Endodermal cell (in vitro differentiated cells): ENCODE data around the gene RBFA. TPM values are rescaled to one million over a fixed set of nuclear protein-coding genes. Genes with fewer than 3 reads are reported as not detected.
"Not testable (repeated sequence)": the region's sequence is repeated elsewhere in the genome, so short reads cannot be mapped to it uniquely, and the experiment has no call there.

ENCODE experiments used
- DNase-seq: peaks from one replicate; pipeline ENCODE4 v3.0.0-alpha.2; 2017
- H3K27ac ChIP-seq: 2 replicates; pipeline ENCODE4 v1.5.1; 2013; ENCODE audit warnings: mild to moderate bottlenecking, low read depth, low read length, moderate library complexity
- H3K27me3 ChIP-seq: 2 replicates; pipeline ENCODE4 v1.6.1; 2013; ENCODE audit warnings: mild to moderate bottlenecking, low read length, moderate library complexity; ENCODE audit not compliant: insufficient read depth, control insufficient read depth, poor library complexity, severe bottlenecking
- H3K36me3 ChIP-seq: 2 replicates; pipeline ENCODE4 v1.7.0; 2013; ENCODE audit warnings: mild to moderate bottlenecking, low read length, moderate library complexity; ENCODE audit not compliant: control insufficient read depth, insufficient read depth
- H3K4me1 ChIP-seq: one replicate; pipeline ENCODE4 v1.7.0; 2013; ENCODE audit warnings: low read length; ENCODE audit not compliant: control insufficient read depth, insufficient read depth
- H3K4me3 ChIP-seq: 2 replicates; pipeline ENCODE4 v1.5.1; 2013; ENCODE audit warnings: mild to moderate bottlenecking, low read length, moderate library complexity
- H3K9ac ChIP-seq: 2 replicates; pipeline ENCODE4 v1.6.1; 2013; ENCODE audit warnings: mild to moderate bottlenecking, low read length, moderate library complexity; ENCODE audit not compliant: poor library complexity, severe bottlenecking; ENCODE audit errors: extremely low read depth
- H3K9me3 ChIP-seq: 2 replicates; pipeline ENCODE4 v1.6.1; 2013; ENCODE audit warnings: mild to moderate bottlenecking, low read length, moderate library complexity; ENCODE audit not compliant: control insufficient read depth
- H3K27ac Mint-ChIP-seq: 2 replicates; pipeline ENCODE4 v1.8.0; 2020; ENCODE audit warnings: mixed read lengths
- H3K27me3 Mint-ChIP-seq: 2 replicates; pipeline ENCODE4 v1.8.0; 2021; ENCODE audit warnings: mild to moderate bottlenecking, mixed read lengths; ENCODE audit not compliant: insufficient read depth
- H3K36me3 Mint-ChIP-seq: 2 replicates; pipeline ENCODE4 v1.8.0; 2020; ENCODE audit warnings: low read depth, mixed read lengths
- H3K4me1 Mint-ChIP-seq: 2 replicates; pipeline ENCODE4 v1.8.0; 2020; ENCODE audit warnings: mixed read lengths
- H3K4me3 Mint-ChIP-seq: 2 replicates; pipeline ENCODE4 v1.8.0; 2020; ENCODE audit warnings: mild to moderate bottlenecking, moderate library complexity, mixed read lengths
- H3K9me3 Mint-ChIP-seq: 2 replicates; pipeline ENCODE4 v1.8.0; 2020; ENCODE audit warnings: mild to moderate bottlenecking, mixed read lengths
- WGBS, 2 experiments: methylation state at CpG; one replicate each; pipeline versions ENCODE4 v1.1.5 to v1.1.7; 2013; ENCODE audit warnings: missing lambda C conversion rate in 2 of 2, mixed read lengths in 1 of 2; ENCODE audit not compliant: insufficient coverage in 1 of 2, insufficient read length in 1 of 2; 5-methylcytosine and 5-hydroxymethylcytosine counted together
- total RNA-seq, 2 donors: library from RNA; stranded (reverse); fragmentation: NEBNext Ultra II Directional in 1 of 2; extraction: Animal tissue kit (Norgen Biotek cat#: 25700) in 1 of 2; gene quantifications; 2 replicates in 1 of 2; 3 replicates in 1 of 2; pipeline ENCODE4 v1.2.1, GENCODE V29; 2021
- TF ChIP-seq, protein P1 (sequence below): fragments of 200-600 bp; sonication (generic); conservative IDR thresholded peaks from 2 replicates; pipeline ENCODE4 v1.5.0; 2021; ENCODE audit warnings: antibody characterized with exemption, mild to moderate bottlenecking

Gene RBFA
- total RNA-seq, 2 donors from 2014 or later: 16.6 to 27.6 TPM

DNA sequence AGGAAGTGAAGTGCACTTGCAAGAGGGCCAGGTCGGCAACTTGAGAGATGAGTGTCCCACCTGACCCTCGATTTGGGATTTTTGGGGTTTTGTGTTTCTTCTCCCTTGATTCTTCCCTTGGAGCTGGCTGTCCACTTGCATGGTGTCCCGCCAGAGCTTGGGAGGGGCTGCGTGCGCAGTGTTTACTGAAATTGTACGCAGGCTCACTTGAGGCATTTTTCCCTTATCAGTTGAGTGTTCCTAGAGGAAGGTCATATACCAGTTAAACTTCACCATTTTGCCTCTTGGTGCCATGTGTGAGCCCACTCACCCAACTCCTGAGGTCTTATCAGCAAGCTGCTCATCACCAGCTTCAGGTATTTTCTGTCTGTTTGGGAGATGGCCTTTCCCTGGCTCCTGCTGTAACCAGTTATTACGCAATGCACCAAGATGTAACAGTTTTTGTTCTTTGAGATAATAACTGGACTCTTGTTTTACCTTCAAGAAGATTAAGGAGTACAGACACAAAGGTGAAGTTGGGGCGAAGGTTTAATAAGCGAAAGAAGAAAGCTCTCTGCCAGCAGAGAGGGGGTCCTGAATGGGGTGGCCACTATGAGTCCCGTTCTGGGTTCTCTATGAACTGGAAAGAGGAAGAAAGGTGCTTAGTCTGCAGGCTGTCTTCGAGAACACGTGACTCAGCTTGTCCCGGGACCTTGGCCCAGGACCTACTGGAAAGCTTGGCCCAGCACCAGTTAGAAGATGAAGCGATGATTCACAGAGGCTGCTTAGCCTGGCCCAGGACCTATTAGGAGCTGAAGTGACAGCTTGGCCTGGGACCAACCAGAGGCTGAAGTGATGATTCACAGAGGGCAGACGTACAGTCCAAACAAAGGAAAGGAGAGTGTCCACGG is 24.3 kb upstream of the RBFA start:
- Mint-ChIP-seq H3K4me1 (no peaks in the 10 kb centered on the region), H3K36me3 (peaks cover 5% of the 10 kb centered on the region), H3K27ac (no peak overlapping the region), H3K4me3 (no peak overlapping the region), H3K27me3 (peaks cover 33% of the 10 kb centered on the region), H3K9me3 (peaks cover 69% of the 10 kb centered on the region)
- DNase-seq: no peak
- Histone ChIP-seq H3K4me1 (no peaks in the 10 kb centered on the region), H3K4me3 (no peak overlapping the region), H3K36me3 (no peaks in the 10 kb centered on the region), H3K9me3 (peaks cover 5% of the 10 kb centered on the region), H3K9ac (no peak overlapping the region), H3K27ac (no peak overlapping the region), H3K27me3 (no peaks in the 10 kb centered on the region)
- 83 to 96% methylated on average over 5 to 16 of the region's 16 CpGs for WGBS, 2 experiments
- TF ChIP-seq, protein P1, sequence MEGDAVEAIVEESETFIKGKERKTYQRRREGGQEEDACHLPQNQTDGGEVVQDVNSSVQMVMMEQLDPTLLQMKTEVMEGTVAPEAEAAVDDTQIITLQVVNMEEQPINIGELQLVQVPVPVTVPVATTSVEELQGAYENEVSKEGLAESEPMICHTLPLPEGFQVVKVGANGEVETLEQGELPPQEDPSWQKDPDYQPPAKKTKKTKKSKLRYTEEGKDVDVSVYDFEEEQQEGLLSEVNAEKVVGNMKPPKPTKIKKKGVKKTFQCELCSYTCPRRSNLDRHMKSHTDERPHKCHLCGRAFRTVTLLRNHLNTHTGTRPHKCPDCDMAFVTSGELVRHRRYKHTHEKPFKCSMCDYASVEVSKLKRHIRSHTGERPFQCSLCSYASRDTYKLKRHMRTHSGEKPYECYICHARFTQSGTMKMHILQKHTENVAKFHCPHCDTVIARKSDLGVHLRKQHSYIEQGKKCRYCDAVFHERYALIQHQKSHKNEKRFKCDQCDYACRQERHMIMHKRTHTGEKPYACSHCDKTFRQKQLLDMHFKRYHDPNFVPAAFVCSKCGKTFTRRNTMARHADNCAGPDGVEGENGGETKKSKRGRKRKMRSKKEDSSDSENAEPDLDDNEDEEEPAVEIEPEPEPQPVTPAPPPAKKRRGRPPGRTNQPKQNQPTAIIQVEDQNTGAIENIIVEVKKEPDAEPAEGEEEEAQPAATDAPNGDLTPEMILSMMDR: no peak

DNA sequence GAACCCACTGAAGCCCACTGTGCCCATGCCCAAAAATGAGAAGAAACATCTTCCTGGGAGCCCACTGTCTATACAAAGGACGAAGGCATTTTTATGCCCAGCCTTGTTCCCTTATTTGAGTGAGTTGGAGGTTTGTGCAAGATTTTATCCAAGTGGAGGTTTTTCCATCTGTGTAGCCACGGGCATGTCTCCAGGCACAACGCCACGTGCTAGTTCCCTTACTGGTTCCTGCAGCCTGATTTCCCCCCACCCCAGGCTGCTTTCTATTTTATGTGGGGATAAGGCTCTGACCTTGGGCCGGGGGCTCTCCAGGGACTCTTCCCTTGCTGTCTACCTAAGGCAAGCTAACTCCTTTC is 23.7 kb upstream of the RBFA start:
- H3K27ac ChIP-seq: no peak overlapping the region
- H3K9me3 Mint-ChIP-seq: peaks cover 71% of the 10 kb centered on the region
- peaks cover 5% of the 10 kb centered on the region for H3K9me3 ChIP-seq
- TF ChIP-seq, protein P1: no peak
- H3K4me1 ChIP-seq: no peaks in the 10 kb centered on the region
- no peaks in the 10 kb centered on the region for H3K27me3 ChIP-seq
- H3K4me1 Mint-ChIP-seq: no peaks in the 10 kb centered on the region
- no peak overlapping the region for H3K4me3 ChIP-seq
- no peaks in the 10 kb centered on the region for H3K36me3 ChIP-seq
- H3K4me3 Mint-ChIP-seq: no peak overlapping the region
- 89 to 100% methylated on average over 4 to 5 of the region's 5 CpGs for WGBS, 2 experiments
- DNase-seq: no peak
- peaks cover 30% of the 10 kb centered on the region for H3K27me3 Mint-ChIP-seq
- peaks cover 5% of the 10 kb centered on the region for H3K36me3 Mint-ChIP-seq
- H3K27ac Mint-ChIP-seq: no peak overlapping the region
- no peak overlapping the region for H3K9ac ChIP-seq

DNA sequence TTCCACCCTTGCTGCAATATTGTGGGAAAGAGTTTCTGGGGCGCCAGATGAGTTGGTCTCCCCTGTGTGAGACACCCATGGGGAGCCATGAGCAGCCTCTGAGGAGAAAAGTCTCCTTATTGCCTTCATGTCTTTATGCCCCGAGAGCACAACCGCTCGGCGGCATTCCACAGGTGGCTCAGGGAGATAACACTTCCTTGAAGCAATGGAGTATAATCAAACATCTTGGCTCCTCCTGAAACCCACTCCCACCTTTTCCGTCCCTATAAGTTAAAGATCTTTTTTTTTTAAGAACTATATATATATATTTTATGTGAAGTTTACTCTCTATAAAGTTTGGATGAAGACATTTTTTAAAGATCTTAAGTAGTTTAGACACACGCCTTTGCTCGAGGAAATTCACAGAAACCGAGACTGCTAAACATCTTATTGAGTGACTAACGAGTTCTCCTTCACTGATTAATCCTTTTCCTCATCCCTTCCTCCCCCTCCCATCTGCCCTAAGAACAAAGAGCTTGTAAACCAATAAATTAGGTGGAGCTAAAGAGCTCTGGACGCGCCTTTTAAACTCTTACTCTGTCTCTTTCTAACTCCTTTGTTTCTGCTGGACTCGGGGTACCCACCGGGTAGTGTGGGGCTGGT is 22.6 kb upstream of the RBFA start:
- not testable (repeated sequence) for H3K27ac Mint-ChIP-seq, H3K9ac ChIP-seq, H3K27me3 ChIP-seq, H3K4me1 Mint-ChIP-seq, H3K36me3 Mint-ChIP-seq, H3K4me3 ChIP-seq, H3K9me3 ChIP-seq, H3K27ac ChIP-seq, H3K4me3 Mint-ChIP-seq, H3K36me3 ChIP-seq, H3K4me1 ChIP-seq, DNase-seq
- 91 to 93% methylated on average over 7 to 13 of the region's 14 CpGs for WGBS, 2 experiments
- Mint-ChIP-seq H3K27me3 (peaks cover 30% of the 10 kb centered on the region), H3K9me3 (peaks cover 66% of the 10 kb centered on the region)
